GM18499 (cell line): ENCODE data around the gene POLD4.
"Not testable (repeated sequence)": the region's sequence is repeated elsewhere in the genome, so short reads cannot be mapped to it uniquely, and the experiment has no call there.

Experiments
- ATAC-seq: cut with Tn5 transposase; IDR thresholded peaks from one replicate; pipeline ENCODE4 v1.9.1; 2021; ENCODE audit warnings: moderate number of reproducible peaks; ENCODE audit not compliant: insufficient read depth, unreplicated experiment

POLD4 gene

DNA sequence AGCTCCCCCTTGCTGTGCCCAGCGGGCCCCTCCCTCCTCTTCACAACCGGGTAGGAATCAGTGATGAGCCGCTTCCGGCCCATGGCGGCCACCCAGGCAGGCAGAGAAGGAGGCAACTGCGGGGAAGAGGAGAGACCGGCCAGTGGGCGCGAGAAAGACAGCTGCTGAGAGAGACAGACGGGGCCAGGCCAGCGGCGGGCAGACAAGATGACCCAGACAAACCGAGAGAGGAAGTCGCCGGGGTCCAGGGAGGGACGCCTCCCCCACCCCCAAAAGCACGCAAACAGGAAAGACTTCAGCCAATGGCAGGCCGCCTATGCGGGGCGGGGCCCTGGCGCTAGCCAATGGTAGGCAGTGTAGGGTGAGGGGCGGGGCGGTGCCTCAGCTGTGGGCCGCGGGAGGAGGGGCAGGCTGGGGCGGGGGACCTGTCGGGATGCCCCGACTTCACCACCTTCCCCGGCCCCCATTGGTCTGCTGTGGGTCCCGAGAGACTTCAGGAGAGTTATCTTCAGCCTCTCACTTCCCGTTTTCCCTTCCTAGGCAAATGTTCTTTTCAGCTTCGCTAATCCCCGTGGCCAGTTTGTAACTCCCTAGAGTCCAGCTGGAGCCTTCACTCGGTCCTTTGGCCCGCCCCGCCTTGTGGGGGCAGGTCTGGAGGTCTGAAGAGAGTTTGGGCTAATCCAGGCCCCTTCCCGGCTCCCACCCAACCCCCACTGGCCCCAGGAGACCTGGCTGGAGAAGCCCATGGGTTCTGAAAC, at the start of gene POLD4:
Gene POLD4, minus strand, starts transcription at position 230 of the 758 bp plus-strand sequence. Its CDS starts 147 bp downstream, at position 83.
- ATAC-seq: peak; percentile 50

DNA sequence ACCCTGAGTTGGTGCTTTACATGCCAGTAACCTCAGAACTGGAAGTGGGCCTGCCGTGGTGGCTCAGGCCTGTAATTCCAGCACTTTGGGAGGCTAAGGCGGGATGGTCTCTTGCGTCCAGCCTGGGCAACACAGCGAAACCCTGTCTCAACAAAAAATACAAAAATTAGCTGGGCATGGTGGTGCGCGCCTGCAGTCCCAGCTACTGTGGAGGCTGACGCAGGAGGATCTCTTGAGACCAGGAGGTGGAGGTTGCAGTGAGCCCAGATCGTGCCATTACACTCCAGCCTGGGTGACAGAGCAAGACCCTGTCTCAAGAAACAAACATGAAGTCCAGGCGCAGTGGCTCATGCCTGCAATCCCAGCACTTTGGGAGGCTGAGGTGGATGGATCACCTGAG, 49.7 kb upstream of the POLD4 start:
- ATAC-seq: not testable (repeated sequence)

DNA sequence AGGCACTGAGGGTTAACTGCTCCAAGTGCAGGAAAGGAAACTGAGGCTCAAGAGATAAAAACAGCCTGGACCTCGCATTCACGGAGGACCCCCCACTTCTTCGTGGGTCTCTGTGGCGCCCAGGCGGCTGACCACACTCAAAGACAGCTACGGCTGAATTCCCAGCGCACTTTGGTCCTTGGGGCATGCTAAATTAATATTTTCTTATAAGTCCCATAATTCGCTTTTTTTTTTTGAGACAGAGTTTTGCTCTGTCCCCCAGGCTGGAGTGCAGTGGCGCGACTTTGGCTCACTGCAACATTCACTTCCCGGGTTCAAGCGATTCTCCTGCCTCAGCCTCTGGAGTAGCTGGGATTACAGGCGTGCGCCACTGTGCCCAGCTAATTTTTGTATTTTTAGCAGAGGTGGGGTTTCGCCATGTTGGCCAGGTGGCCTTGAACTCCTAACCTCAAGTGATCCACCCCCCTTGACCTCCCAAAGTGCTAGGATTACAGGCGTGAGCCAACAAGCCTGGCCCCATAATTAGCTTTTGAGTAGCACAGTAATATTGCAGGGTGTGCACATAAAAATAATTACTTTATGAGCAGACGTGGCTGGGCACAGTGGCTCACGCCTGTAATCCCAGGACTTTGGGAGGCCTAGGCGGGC, 49.0 kb upstream of the POLD4 start:
- not testable (repeated sequence) for ATAC-seq

DNA sequence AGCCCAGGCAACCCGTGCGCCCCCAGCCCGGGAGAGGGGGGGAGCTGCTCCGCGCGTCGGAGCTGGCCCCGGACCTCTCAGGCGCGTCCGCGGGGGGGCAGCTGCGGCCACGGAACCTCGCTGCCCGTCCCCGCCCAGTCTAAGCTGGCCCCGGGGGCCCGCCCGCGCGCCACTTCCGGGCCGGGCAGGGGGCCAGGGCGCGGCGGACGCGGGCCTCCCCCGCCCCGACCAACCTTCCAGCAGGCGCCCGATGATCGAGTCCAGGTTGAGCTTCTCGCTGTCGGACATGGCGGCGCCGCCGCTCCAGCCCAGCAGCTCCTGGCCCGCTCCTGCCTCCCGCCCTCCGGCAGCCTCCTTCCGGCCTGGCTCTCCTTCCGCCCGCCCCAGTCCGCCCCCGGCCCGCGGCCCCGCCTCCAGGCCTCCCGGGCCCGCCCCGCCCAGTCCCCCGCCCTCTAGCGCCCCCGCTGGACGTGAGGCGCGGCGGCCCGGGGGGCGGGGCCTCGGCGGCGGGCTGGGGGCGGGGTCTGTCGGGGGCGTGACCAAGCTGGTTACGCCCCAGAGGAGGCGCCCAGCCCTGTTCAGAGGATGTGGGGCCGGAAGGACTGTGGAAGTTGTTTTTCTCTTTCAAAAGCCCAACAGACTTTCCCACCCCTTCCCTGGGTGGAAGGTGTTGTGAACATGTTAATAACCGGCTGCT, 48.3 kb upstream of the POLD4 start, which contains the start of gene PPP1CA:
Gene PPP1CA, minus strand, starts transcription at position 364 of the 697 bp plus-strand sequence. Its CDS starts 76 bp downstream, at position 288.
- ATAC-seq: no peak

DNA sequence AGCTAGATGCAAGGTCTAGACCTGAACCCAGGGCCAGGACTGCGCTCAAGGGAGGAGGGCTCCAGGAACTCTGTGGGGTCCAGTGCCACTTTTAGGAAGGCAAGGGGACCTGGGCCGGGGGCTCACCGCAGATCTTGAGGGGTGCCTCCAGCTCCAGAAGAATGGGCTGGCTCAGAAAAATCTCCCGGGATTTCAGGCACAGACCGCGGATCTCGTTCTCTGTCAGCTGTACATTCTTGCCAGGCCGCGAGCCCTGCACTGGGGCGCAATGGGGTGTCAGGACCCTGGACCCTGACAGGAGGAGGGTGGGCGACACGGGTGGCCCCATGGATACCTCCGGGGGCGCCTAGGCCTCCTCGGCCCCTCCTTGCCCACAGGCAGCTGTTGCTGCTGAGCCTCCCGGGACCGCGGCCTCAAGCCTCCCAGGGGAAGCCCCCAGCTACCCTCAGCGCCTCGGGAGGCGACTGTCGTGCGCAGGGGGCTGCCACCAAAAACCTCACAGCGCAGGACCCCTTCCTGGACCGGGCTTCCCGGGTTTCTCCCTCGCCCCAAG, 47.7 kb upstream of the POLD4 start:
- ATAC-seq: no peak

DNA sequence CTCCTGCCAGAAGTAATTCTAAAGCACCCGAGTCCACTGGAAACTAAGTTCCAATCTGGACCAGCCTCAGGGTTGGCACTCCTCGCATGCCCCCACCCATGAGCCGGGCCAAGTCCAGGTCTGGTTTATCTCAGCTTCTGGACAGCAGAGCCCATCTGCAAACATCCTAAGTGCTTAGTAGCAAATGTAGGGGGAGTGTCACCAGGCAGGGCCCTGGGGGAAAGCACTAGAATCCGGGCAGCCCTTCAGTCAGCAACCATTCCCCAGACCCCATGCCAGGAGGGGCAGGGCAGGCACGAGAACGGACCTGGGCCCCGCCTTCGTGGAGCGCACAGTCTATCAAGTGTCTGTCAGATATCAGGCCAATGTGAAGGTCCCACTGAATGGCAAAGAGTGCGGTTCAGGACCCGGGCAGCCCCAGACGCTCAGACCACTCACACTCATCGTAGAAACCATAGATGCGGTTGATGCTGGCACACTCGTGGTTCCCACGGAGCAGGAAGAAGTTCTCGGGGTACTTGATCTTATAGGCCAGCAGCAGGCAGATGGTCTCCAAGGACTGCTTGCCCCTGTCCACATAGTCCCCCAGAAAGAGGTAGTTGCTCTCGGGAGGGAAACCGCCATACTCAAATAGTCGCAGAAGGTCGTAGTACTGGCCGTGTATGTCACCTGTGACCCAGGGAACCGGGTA, 47.0 kb upstream of the POLD4 start:
- no peak for ATAC-seq

DNA sequence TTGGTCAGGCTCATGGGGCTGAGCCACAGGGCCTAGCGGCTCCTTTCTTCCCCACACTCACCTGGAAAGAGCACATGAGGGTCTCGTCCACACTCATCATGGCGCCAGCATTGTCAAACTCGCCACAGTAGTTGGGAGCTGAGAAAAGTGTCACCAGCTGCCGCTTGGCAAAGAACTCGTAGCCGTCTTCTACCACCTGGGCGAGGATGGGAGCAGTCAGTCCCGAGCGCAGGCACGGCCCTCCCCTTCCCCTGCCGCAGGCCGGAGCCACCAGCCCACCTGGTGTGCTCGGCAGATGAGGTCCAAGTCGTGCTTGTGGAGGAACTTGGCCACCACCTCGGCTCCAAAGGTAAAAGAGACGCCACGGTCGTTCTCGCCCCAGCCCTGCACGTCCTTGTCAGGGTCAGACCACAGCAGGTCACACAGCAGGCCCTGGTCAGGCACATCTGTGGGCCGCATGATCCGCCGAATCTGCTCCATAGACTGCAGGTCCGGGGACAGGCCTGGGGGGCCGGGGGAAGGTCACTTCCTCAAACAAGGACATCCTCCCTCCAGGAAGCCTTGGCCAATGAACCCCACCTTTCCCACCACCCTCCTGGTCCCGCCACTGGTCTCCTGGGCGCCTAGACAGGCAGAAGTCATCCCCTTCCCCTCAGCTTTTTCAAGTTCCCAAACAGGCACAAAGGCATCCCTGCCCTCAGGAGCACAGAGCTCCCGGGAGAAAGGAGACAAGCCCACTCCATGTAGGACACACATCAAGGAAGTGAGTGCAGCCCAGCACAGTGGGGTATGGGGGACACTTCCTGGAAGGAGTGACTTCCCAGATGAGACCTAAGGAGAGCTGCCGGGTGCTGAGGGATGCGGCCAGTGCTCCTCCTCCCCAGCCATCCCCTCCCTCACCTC, 45.6 kb upstream of the POLD4 start:
- no peak for ATAC-seq

DNA sequence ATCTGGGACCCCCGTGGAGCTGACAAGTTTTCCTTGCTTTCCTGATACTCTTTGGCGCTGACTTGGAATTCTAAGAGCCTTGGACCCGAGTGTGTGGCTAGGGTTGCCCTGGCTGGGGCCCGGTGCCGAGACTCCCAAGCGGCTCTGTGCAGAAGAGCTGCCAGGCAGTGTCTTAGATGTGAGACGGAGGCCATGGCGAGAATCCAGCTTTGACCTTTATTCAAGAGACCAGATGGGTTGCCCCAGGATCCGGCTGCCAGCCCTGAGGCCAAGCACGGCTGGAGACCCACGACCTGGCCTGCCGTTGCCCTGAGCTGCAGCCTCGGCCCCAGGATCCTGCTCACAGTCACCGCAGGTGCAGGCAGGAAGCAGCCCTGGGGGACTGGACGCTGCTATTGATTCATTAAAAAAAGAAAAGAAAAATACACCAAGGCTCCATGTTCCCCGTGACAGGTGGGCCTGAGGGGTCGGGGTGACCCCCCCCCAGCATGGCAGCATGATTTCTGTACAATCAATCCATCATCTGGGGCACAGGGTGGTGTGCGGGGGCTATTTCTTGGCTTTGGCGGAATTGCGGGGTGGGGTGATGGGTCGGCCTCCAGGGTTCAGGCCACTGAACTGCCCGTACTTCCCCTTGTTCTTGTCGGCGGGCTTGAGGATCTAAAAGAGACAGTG, 44.8 kb upstream of the POLD4 start:
- ATAC-seq: no peak

DNA sequence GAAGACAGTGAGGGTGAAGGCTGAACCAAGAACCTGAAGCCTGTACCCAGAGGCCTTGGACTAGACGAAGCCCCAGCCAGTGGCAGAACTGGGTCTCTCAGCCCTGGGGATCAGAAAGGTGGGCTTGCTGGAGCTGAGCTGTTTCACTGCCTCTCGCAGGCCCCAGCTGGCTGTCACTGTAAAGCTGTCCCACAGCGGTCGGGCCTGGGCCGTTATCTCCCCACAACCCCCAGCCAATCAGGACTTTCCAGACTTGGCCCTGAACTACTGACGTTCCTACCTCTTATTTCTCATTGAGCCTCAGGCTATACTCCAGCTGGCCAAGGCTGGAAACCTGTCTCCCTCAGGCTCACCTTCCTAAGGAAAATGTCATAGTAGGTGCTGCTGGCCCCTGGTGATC, 44.2 kb upstream of the POLD4 start:
- ATAC-seq: no peak

DNA sequence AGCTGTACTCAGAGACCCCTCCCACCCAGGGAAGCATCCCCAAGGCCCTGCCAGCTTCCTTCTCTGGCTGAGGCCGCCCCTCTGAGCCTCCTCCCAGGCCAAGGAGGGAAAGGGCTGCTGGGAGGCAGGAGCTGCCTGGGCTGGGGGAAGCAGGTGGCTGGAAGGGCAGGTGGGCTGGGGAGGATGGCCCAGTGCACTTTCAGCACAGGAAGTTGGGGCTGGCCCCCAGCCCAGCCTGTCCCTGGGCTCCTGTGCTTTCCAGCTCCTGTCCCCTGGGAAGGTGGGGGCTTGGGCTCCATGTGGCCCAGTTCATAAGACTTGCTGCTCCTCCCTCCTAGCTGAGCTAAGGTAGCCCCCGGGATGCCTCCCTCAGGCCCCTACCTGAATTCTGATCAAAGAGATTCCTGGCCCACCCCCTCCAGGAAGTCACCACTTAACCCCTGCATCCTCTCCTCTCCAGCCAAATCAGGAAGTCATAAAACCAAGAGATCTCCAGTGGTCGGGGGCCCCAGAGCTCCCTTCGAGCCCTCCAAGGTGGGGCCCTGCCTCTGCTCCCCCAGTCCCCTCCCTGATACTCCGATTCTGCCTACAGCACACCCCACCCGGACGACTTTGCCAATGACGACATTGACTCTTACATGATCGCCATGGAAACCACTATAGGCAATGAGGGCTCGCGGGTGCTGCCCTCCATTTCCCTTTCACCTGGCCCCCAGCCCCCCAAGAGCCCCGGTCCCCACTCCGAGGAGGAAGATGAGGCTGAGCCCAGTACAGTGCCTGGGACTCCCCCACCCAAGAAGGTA, 43.4 kb upstream of the POLD4 start:
- ATAC-seq: no peak

DNA sequence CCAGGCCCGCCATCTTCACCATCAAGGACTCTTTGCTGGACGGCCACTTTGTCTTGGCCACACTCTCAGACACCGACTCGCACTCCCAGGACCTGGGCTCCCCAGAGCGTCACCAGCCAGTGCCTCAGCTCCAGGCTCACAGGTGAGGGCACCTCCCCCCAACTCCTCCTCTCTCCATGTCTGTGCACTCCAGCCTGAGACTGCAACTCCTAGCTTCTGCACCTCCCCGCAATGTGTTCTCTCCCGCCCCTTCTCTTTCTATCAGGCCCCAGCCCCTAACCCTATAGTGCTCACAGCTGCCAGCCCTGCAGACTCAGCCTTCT, 42.9 kb upstream of the POLD4 start:
- ATAC-seq: no peak

DNA sequence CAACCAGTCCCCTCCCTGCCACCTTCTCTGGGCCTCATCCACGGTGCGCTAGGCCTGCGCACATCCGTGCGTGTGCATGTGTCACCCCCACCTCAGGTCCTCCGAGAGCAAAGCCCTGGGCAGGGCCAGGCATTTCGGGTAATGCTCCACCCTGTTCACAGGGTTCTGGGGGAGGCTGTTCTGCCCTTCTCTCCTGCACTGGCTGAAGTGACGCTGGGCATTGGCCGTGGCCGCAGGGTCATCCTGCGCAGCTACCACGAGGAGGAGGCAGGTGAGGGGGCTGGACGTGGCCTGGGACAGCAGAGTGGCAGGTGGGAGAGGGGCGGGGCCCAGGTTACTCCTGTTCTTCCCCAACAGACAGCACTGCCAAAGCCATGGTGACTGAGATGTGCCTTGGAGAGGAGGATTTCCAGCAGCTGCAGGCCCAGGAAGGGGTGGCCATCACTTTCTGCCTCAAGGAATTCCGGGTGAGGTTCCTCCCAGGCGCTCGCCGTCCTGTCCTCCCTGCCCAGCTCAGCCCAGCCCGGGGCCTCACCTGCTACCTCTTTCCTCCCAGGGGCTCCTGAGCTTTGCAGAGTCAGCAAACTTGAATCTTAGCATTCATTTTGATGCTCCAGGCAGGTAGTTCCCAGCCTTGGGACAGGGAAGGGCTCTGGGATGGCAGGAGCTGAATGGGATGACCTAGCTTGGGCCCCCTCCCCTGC, 42.4 kb upstream of the POLD4 start:
- no peak for ATAC-seq

DNA sequence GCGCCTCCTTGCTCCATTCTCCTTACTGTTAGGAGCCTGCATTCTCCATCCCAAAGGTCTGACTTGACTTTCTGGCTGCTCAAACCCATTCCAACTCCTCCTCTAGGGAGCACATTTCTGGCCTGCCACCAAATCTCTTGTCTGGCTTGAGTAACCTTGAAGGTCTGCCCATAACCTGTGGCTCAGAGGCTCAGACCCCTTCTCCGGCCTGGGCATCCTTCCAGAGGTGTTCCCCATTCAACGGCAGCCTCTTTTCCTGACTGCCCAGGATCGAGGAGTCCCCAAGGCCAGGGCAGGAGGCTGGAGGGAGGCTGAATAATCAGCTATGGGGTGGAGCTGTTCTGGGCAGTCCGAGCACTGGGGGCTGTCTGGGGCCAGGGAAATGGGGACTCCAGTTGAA, 40.6 kb upstream of the POLD4 start:
- ATAC-seq: no peak

DNA sequence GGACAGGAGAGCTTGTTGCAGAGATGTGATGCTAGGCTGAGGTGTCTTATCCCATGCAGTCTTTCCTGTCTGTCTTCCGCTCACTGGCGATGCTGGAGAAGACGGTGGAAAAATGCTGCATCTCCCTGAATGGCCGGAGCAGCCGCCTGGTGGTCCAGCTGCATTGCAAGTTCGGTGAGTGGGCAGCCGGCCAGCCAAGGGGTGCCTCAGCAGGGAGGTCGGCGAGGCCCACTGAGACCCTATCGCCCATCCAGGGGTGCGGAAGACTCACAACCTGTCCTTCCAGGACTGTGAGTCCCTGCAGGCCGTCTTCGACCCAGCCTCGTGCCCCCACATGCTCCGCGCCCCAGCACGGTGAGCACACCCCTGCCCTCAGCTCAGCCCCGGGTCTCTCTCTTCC, 40.1 kb upstream of the POLD4 start:
- ATAC-seq: no peak

DNA sequence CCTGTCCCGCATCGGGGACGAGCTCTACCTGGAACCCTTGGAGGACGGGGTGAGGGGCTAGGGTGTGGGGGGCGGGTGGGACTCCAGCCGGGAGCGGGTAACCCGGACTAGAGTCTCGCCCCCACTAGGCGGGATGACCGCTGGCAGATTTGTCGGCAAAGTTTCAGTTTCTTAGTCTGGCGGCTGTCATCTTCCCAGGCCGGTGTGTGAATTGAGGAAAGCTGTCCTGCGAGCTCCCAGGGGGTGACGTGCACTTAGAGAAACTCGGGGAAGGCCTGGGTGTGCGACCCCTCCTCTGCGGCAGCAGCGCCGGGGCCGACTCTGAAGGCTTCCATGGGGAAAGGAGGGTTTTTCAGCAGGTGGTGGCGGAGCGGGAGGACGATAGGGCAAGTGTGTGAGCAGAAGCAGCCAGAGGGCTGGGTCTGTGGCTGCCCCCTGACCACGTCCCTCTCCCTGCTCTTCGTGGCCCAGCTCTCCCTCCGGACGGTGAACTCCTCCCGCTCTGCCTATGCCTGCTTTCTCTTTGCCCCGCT, 38.9 kb upstream of the POLD4 start:
- ATAC-seq: no peak

DNA sequence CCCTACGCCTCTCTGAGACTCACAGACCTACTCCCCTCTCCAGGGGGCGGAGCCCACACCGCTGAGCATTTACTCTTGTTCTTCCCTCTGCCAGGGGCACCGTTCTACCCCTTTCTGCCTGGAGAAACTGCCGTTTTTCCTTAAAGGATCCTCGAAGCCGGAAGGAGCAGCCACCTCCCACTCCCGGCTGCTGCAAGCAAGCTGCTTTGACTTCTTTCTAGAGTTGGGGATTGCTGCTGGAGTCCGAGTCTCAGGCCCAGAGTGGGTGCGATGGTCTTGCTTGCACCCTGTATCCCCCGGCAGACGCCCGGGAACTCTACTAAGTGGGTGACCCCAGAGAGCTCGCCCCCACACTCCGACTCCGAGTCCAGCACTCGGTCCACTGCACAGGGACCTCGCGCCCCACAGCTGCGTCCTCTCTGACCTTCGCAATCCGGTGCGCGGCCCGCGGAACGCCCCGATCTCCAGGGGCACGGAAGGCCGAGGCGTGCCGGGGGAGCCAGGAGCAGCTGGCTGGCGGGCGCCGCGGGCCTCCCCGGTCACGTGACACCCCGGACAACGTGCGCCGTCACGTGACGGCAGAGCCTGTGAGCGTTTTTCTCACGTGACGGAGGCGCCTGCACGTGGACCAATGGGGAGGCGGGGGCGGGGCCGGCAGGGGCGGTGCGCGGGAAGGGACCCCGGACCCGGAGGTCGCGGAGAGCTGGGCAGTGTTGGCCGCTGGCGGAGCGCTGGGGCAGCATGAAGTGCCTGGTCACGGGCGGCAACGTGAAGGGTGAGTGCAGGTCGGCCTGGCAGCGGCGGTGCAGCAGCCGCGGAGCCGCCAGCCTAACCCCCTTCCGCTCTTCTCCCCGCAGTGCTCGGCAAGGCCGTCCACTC, 38.2 kb upstream of the POLD4 start, which contains the start of gene RAD9A:
Gene RAD9A, plus strand, starts transcription at position 683 of the 879 bp plus-strand sequence. Its CDS starts 59 bp downstream, at position 742.
- no peak for ATAC-seq
